Effector CD8-positive, alpha-beta T cell (primary cell): Measurements from ENCODE around the gene SLC2A11.

ENCODE experiments used
- DNase-seq: peaks from one replicate; lab custom pipeline; 2025; lab: John Stamatoyannopoulos, UW

SLC2A11 gene

DNA sequence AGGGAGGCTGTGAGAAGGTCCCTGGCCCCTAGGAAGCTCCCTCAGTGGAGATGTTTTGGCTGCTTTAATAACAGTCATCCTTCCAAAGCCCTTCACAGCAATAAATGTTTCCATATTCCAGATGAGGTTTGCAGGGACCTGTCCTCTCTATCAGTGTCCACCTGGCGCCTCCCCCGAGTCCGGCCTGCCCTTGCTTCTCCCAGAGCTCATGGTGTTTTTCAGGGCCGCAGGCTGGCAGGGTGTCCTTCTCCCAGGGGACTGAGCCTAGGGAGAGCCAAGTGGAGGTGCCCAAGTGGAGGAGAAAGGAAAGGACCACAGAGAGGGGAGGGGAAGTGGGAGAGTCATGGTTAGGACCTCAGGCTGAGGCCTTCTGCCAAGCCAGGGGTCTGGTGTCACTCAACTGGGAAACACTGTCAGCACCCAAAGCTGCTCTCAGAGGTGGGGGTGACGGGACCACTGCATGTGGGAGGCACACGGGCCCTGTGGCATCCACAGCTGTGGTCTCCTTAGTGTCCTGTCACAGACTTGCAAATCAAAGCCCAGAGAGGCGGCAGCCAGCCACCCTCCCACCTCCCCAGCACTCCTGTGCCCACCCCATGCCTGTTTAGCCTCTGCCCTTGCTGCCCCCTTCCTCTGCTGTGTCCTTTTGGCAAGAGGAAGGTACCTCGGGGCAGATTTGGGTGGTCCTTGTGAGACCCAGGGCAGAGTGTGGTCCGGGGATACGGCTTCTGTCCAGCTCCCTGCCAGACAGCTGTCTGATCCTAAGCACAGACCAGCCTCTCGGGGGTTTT lies 25.3 kb upstream of the SLC2A11 start:
- DNase-seq: no peak

DNA sequence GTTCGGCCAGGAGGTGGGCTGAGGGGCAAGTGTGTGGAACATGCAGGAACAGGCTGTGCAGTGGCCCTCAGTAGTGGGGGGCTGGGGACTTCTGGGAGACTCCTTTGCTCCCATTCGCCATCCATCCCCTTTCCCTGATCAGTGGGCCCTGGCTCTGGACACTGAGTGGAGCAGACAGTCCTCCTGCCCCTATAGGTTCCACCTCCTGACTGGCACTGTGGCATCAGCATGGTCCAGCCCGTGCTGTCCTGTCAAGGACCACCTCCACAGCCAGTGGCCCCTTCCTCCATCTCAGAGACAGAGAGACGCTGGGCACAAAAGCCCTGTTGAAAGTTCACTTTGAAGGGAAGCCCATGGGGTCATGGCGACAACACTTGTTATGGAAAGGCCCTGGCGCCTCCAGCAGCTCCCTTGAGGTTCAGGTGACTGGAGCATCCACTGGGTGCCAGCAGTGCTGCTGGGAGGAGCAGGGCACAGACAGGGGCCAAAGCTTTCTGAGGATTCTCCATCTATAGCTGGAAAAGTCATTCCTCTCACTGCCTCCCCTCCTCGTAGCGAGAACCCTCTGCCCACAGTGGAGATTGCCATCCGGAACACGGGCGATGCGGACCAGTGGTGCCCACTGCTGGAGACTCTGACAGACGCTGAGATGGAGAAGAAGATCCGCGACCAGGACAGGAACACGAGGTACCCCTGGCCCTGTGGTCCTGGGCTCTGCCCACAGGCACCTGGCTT lies 24.5 kb upstream of the SLC2A11 start:
- no peak for DNase-seq

DNA sequence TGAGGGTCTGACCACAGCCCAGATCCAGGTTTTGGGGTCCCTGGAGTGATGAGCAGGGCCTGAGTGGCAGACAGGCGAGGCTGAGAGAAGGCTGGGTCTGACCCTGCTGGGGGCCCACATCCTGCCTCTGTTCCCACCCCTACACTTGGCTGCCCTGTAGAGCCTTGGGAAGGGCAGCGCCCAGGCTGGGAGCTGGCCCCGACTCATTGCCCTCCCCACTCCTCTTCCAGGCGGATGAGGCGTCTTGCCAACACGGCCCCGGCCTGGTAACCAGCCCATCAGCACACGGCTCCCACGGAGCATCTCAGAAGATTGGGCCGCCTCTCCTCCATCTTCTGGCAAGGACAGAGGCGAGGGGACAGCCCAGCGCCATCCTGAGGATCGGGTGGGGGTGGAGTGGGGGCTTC lies 23.8 kb upstream of the SLC2A11 start:
- no peak for DNase-seq

DNA sequence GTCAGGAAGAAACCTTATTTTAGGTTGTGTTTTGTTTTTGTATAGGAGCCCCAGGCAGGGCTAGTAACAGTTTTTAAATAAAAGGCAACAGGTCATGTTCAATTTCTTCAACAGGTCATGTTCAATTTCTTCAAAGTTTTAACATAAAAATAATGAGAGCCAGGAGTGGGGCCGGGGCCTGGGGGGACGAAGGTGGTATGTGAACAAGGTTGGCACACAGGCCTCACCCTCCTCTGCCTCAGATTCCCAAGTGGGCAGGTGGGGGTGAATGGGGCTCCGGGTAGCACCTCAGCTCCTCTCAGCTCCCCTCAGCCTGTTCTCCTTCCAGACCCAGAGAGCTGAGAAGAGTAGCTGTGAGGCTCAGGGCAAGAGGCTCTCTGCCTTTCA lies 23.3 kb upstream of the SLC2A11 start:
- no peak for DNase-seq

DNA sequence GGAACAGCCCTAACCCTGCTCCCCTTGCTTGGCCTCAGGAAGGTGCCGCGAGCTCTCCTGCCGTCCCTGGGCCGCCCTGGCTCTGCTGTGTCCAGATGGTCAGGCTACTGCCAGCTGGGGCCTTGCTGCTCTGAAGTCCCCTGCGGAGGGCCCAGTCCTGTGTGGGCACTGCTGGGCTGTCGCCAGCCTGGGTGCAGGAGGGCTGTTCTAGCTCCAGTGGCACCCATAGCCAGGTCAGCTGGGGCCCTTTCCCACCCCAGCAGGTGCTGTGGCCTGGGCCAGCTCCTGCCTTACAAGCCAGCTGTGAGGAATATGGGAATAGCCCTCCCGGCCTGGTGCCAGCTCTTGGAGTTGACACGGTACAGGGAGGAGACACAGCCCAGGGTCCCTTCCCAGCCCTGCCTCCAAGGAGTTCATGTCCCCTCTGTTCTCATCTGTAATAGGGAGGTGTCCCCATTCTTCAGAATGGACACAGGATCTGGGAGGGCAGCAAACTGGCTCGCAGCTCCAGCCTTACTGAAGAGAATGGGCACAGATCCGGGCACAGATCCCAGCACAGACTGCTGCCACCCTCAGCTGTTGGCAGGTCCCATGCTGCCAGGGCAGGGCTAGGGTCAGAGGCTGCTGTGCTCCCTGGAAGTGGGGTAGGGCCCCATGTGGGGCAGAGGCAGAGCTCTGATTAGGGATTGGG lies 22.7 kb upstream of the SLC2A11 start:
- DNase-seq: no peak

DNA sequence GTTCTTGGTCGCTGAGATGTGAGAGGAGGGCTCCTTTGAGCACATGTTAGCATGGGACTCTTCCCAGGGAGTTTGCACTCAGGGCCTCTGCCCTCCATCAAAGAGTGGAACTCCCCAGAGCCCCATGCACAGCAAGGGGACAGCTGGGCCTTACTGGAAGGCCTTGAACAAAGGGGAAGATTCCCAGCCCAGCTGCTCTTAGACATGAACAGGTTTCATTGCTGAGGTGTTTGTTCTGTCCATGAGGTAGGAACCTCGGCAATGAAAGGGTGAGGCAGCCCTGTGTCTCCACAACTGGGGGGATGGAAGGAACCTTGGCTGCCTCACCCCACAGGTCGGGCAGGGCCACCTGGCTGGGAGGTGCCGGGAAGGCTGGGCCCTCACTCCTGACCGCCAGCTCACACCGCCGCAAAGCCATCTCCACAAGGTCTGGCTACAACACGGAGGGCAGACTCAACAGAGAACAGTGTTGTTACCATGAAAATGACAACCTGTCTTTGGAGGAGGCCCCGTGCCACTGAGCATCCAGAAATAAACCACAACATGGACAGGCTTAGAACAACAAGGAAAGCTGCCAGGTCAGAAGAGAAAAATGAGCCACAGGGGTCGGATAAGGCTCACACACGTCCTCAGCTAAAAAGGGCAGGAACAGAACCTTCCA lies 22.1 kb upstream of the SLC2A11 start:
- DNase-seq: no peak

DNA sequence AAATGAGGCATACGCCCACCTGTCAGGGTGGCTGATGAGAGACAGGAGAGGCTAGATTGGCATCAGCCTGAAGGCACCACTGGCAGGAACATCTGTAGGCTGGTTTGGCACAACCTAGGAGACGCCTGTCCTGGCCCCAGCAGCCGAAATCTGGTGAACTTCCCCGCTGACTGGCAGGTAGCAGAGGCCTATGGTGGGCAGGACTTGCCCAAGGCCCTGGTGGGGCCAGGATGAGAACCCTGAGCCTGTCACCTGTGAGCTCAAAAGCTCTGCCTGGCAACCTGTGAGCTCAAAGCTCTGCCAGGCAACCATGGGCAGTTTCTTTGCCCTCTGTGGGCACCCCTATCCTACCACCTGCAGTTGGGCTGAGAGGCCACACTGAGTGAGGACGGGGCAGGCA lies 21.4 kb upstream of the SLC2A11 start:
- no peak for DNase-seq

DNA sequence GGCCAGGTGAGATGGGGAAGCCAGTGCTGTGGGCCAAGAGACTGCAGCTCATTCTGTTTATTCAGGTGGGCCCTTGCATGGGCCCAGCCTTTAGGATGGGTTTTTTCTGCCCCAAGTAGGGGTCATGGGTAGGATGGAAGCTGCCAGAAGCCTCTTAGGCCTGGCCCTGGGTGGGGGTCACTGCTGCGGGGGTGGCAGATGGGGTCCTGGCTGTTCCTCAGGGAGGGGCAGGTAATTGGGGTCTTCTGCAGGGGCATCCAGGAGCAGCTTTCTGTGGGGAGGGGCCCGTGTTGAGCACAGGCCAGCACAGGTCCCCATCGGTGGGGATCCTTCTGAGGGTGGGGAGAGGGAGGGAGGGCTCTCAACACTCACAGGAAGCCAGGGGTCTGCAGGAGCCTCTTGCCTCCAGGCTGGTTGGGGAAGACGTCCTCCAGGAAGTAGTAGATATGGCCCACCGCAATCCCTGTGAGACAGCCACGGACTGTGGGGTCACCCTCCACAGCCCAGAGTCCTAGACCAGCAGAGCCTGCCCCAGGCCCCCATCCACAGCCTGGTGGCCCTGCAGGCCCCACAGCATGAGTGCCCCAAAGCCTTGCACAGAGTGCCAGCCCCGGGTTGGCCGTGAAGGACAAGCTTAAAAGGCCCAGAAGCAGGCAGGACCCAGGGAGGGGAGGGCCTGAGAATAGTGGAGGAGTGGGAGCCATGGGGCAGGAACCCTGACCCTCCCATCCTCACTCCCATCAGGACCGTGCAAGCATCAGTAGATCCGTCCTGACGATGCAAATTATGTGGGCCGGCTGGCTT lies 20.8 kb upstream of the SLC2A11 start:
- DNase-seq: no peak

DNA sequence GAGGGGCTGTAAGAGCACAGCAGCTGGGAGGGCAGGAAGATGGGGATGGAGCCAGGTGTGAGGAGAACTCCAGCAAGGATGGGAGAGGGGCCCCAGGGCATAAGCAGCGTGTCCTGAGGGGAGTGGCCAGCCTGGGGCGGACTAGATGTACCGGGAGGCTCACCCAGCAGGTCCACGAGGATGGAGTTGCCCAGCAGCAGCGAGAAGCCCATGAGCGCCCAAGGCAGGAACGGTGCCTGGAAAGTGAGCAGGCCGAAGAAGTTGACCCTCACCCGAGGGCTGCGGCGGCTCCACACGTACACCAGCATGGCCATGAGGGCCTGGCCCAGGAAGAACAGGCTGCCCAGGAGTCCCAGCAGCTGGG lies 20.2 kb upstream of the SLC2A11 start:
- DNase-seq: no peak

DNA sequence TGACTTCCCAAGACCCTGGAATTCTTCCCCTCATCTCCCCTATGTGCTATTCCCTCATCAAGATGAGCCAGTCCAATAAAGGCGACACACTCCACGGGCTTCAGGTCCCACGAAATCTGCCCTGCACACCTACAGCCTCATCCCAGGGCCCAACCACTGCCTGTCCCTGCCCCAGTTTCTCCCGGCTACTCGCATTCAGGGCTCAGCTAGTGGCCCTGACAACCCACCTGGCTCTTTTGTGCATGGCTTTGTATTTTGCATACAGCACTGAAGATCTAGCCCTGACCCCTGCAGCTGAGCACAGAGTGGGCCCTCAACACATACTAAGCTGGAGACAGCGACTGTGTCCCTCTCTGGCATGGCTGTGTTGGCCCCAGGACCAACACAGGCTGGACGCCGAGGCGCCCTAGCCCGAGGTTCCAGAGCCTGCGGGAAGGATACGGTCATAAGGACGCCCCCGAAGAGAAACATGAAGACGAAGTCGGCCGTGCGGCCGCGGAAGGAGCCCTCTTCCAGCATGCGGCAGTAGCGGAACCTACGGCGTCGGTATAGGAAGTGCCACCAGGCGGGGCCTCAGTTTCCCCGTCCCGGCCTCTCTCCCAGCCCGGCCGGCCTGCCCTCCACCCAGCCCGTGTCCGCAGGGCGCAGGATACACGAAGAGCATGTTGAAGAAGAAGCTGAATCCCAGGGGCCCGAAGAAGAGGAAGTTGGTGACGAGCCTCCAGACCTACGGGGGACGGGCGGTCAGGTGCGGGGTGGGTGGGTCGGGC lies 19.6 kb upstream of the SLC2A11 start:
- DNase-seq: no peak

DNA sequence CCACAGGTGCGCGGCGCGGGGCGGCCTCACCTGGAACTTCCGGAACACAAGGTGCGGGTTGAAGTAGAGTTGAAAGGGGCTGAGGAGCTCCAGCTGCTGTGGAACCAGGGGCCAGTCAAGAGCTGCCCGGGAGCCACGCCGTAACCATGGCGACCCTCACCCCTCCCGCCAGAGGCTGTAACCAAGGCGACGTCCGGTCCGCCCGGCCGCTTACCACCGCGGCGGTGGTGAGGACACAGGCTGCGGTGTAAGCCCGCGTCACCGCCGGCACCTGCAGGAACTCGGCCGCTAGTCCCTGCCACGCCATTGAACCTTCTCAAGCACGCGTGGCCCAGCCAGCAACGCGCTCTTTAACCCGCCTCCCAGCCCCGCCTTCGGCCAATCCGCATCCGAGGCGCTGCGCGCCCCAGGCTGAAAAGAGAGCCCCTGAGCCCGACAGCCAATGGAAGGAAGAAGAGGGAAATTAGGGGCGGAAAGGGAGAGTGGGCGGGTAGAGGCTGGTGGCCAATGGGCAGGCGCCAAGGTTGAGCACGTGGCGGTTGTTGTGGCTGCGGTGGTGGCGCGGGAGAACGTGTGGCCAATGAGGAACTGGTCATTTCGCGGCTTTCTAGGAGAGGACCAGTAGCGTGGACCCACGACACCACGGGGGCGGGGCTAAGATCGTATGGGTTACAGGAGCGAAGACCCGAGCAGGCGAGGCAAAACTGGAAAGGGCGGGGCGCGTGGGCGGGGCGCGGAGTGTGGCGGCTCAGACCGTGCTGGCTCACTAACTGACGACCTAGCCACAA lies 18.8 kb upstream of the SLC2A11 start, which contains the start of gene DERL3:
Gene DERL3, minus strand, starts transcription at position 326 of the 788 bp plus-strand sequence. Its CDS starts 19 bp downstream, at position 307.
- DNase-seq: peak; percentile 97

DNA sequence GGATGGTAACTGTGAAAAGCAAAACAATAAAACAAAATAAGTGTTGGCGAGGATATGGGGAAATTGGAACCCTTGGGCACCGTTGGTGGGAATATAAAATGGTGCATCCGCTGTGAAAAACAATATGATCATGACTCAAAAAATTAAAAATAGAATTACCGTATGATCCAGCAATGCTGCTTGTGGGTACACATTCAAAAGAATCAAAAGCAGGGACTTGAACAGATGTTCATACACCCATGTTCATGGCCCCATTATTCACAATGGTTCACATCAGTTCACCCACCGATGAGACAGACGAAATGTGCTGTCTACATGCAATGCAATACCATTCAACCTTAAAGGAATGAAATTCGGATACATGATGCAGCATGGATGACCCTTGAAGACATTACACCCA lies 17.6 kb upstream of the SLC2A11 start:
- no peak for DNase-seq

DNA sequence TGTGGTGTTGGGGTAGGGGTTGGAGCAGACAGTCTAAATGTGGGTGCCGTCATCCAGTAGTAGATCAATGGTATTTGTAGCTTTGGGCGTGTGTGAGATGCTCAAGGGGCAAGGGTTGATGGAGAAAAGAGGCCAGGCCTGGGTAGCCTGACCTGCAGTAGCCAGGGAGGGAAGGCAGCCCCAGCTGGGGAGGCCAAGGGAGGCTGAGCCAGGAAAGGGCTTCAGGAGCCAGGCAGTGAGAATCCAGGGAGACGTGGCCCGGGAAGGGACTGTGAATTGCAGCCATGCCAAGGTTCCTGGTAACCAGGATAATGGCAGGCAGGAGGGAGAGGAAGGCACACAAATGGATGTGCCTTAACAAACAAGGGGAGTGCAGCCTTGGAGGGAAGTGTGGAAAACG lies 16.4 kb upstream of the SLC2A11 start:
- DNase-seq: no peak

DNA sequence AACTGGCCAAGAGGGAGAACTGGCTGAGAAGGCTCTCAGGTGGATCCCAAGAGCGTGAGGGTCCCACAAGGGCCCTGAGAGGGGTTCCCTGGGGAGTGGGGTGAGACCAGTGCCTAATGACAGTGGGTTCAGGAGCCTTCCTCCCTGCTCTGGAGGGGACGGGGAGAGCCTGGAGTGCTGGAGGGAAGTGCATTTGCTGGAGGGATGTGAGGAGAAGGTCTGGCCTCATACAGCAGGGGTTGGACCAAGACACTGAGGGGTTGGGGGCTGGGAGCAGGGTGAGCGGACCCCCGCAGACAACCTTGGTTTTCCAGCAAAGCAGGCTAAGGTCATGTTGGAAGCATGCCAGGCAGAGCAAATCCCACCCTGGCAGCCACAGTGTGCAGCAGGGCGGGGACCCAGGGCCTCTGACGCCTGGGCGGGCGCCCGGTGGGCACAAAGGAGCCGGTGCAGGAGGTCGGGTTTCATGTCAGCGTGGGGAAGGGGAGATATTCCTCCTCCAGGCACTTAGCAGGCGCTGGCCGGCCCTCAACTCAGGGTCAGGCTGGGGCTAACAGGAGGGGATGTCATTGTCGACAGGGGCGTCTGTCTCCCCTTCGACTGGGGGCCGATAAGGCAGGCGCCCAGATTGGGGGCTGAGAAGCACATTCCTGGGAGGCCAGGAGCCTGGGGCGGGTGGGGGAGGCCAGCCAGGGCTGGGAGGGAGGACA lies 15.8 kb upstream of the SLC2A11 start:
- no peak for DNase-seq

DNA sequence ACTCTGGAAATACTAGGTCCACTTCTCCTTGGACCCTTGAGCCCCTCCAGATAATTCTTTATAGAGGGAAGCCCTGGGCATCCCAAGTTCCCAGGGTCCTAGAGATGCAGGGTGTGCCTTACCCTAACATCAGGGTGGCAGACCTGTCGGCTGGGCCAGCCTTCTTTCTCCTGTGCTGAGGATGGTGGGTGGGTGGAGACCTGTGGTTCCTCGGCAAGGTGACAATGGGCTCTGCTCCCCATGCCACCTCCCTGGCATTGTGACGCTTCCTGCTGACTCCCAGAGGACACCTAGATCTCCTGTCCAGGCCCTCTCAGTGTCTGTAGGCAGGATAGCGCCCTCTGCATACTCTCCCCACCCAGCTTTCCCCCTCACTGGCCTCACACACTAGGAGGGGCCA lies 15.1 kb upstream of the SLC2A11 start:
- no peak for DNase-seq

DNA sequence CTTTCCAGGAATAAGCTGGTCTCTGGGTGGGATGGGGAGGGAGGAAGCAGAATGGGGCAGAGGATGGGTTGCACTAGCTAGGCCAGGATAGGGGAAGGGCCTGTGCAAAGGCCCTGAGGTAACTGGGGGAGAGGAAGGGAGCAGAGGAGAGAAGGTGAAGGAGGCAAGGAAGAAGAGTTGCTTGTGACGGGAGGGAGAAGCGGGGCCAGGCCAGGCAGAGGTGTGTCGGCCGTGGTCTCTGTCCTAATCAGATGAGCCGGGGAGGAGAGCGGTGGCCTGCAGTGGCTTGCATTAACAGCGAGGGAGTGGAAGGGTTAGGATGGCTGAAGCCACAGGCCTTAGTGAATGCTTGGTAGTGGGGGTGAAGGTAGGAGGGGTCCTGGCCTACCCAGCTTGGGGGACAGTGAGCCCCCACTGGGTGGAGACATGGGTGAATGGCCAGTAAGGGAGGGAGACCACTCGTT lies 12.9 kb upstream of the SLC2A11 start:
- DNase-seq: no peak

DNA sequence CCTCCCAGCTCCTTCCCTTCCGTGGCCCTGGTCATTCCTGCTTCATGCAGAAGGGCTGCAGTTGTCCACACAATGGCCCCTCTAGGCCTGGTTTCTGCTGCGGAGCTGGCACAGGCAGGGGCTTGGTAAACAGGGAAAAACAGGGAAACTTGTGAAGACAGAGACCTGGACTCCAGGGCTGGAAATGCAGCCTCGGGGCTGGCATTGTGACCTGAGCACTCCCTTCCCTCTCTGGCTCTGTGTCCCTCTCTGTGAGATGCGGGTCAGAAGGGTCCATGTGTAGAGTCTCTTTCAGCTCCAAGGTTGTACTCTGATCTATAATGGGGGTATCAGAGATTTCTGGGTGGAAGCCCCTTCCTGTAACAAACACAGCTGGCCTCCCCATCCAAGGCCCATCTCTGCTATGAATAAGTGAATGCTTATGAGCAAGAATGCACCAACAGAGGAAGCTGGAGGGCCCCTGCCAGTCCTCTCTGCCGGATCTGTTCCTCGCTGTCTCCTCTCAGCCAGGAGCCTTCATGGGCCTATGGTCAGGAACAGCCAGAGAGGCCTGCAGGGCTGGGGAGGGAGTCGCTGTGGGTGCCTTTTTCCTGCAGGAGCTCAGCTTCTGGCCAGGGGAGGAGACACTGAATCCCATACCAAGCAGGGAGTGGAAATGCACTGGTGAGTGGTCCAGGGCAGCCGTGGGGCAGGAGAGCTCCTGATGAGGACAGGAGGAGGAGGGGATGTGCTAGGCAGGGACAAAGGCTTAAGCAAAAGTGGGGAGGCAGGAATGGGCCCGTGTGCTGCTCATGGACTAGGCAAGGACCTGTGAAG lies 12.2 kb upstream of the SLC2A11 start:
- no peak for DNase-seq

DNA sequence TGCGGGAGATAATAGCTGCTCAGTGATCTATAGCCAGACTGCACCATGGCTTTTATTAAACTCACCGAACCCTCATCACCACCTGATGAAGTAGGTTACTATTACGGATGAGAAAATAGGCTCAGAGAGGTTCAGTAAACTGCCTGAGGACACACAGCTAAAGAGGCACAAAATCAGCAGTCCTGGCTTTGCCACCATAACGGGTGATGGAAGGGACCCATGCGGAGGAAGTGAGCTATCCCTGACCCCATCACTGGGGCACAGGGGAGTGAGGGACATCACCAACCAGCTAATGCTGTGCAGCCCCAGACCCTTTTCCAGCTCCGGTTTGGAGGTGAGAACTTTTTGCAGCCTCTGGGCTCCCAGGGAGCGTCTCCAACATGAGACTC lies 11.6 kb upstream of the SLC2A11 start:
- DNase-seq: no peak
